Measurements from ENCODE around the gene SPIRE2. TPM values are rescaled to one million over a fixed set of nuclear protein-coding genes. Genes with fewer than 3 reads are reported as not detected.

Gene SPIRE2
- total and polyA plus RNA-seq, 9 of the 15 experiments (the other 6 are each of a cell fraction or from before 2014, with no cell fraction given): 0.70 to 7.5 (median 4.6) TPM

- TF ChIP-seq HINFP (tag; conservative IDR thresholded peaks at IDR 0.05; ENCODE audit: low read depth) (no peak), E4F1 (CRISPR knock-in tag; IDR thresholded peaks at IDR 0.05; ENCODE audit: borderline replicate concordance) (no peak; the same call in 1 of the 2 replicates), ILF3 (IDR thresholded peaks at IDR 0.05; ENCODE audit: borderline replicate concordance) (no peak), ZNF282 (CRISPR knock-in tag; IDR thresholded peaks at IDR 0.05) (0 out of 2 replicates have a peak, but pooled peaks have one; percentile 33), ZNF212 (CRISPR knock-in tag; IDR thresholded peaks at IDR 0.05) (no peak), NELFE (IDR thresholded peaks at IDR 0.05; ENCODE audit: insufficient read depth, insufficient read length) (no peak), GTF2A2 (tag; IDR thresholded peaks at IDR 0.05) (0 out of 2 replicates have a peak, but pooled peaks have one; percentile 28), POLR2H (tag; IDR thresholded peaks at IDR 0.05; ENCODE audit: low read depth) (peak; percentile 90), PHB (CRISPR knock-in tag; IDR thresholded peaks at IDR 0.05) (0 out of 2 replicates have a peak, but pooled peaks have one; percentile 58), NR1H2 (CRISPR knock-in tag; IDR thresholded peaks at IDR 0.05) (no peak), SPI1 (IDR thresholded peaks at IDR 0.05; ENCODE audit: borderline replicate concordance, low read depth, low read length) (no peak), BCLAF1 (IDR thresholded peaks at IDR 0.05; ENCODE audit: borderline replicate concordance in 1 of 2, control insufficient read depth in 1 of 2, low read depth in 2 of 2, low read length in 1 of 2) (no peak), ZNF699 (CRISPR knock-in tag; IDR thresholded peaks at IDR 0.05; ENCODE audit: insufficient replicate concordance) (no peak), PYGO2 (tag; IDR thresholded peaks at IDR 0.05) (no peak), ZNF551 (CRISPR knock-in tag; IDR thresholded peaks at IDR 0.05) (no peak)
Measured at GRCh38 chr16:89873109-89873971, 45.1 kb downstream of the SPIRE2 start, which contains the start of gene TCF25 (continued).

Measured in K562 (cell line).